ENCODE data around the gene ARHGEF33.

The ARHGEF33 gene

GRCh38 chr2:38966006-38966405 is 76.3 kb downstream of the ARHGEF33 start:
- DNase-seq = no peak

DNA sequence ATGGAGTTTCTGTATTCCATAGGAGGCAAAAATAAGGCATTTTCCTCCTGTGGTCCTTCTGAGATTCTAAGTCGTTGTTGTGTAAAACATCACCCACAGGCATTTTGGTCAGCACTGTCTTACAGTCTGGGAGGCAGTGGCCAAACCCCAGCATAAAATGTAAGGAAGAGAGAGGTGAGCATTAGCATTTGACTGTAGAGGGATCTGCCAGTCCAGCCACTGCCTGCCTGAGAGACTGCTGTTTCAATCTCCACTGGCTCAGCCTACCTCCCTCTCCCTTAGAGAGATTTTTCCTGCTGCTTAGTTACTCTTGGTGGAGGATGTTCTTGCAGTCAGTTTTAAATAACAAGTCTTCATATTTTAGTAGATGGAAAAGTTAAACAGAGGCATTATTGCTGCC is 77.0 kb downstream of the ARHGEF33 start:
- DNase-seq = no peak

- DNase-seq = no peak
Measured at GRCh38 chr2:38968021-38968420, 78.3 kb downstream of the ARHGEF33 start.

DNA sequence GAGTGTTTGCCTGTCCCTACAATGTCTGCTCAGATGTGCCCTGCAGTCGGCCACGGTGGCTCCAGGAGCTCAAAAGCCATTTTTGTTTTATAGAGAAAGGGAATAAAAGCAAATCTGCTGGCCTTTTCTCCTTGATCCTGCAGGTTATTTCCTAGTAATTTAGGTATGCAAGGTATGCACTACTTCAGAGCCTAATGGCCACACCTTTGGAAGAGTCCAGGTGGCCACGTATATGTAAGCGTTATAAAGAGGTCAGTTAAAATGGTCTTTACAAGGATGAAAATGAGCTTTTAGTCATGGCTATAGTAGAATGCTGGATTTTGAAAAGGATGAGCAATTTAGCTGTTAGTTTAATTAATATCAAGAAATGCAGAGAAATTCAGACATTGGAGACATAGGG is 81.7 kb downstream of the ARHGEF33 start:
- DNase-seq = no peak

GRCh38 chr2:38973266-38973665 is 83.6 kb downstream of the ARHGEF33 start:
- DNase-seq = no peak

- DNase-seq = no peak
Measured at GRCh38 chr2:38975042-38975441, 85.4 kb downstream of the ARHGEF33 start.

GRCh38 chr2:38977047-38977446 is 87.4 kb downstream of the ARHGEF33 start:
- no peak for DNase-seq

GRCh38 chr2:38978296-38978903 is 88.7 kb downstream of the ARHGEF33 start:
- DNase-seq = peak; percentile 7

GRCh38 chr2:38978908-38979307 is 89.2 kb downstream of the ARHGEF33 start:
- DNase-seq = no peak

GRCh38 chr2:38981003-38981669 is 91.5 kb downstream of the ARHGEF33 start:
- no peak for DNase-seq

DNA sequence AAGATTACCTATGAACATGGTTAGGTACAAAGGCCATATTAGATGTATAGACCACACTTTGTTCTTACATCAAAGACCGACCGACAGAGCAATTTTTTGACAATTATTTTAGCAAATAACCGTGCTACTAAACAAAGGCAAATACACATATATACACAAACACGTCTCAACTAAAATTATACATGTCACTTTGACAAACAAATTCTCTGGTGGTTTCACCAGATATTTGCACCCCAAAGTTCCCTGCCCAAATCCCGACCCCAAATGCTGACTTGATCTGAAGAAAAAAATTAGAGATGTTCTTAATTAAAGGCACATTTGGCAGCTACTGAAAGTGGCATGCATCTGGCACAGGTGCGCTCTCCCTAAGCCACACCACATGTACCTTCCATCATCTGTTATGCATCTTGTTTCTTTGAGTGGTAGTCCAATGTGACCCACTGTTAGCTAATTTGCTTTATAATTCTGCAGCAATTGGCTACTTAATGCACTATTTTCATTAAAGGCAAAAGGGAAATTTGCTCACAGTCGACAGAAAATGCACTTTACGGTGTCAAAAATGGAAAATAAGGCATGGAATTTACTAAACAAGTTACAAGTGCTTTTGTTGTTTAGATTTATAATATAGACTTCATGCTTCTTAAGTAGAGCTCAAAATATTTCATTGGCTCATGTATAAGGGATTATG is 92.1 kb downstream of the ARHGEF33 start:
- no peak for DNase-seq

DNA sequence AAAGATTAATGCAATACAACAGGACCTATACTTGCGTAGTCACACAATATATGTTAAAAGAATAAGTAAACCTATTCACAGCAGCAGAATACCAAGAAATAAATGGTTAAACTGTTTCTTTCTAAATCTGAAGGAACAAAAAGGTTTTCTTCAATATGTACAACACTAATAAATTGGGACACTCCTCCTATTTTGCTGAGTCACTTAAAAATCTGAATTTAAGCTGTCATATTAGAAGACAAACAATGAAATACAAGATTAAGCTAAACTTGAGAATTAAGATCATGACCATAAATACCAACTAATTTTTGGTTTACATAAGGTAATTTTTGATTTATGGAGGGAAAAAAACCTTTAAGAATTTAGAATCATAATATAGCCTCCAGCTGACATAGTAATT is 92.8 kb downstream of the ARHGEF33 start:
- DNase-seq = no peak

- no peak for DNase-seq
Measured at GRCh38 chr2:38988716-38989115, 99.0 kb downstream of the ARHGEF33 start.

- DNase-seq = no peak
Measured at GRCh38 chr2:38991899-38992298, 102.2 kb downstream of the ARHGEF33 start.

DNA sequence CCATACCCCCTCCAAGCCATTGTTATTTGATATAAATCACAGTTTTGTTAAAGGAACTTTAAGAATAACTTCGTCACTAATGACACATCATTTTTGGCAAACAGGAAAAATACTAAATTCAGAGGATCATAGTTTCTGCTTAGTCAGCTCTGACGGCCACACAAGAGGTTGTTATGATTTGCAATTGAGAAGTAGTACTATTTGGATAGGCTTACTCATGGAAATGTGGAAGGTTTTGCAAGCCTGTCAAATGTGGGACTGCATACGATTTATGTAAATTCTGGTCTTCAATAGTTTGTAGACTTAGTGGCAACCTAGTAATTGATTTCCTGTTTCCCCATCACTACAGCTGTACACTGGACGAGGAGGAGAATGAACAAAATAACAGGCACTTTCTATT is 108.1 kb downstream of the ARHGEF33 start:
- DNase-seq = no peak

DNA sequence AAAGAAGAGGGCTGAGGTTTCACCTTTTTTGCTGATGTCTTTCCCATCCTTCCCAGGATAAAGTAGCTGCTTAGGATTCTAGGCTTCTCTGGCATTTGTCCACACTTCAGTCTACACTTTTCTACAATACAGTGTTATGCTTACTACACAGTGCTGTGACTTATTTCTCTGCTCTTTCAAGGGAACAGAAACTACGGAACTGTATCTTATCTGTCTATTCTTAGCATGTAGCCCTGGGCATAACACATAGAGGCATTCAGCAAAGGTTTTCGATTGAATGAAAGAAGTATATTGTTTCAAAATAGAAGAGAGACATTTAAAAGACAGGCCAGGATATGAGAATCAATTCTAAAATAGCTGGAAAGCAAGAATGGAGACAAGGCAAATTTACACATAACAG is 110.9 kb downstream of the ARHGEF33 start:
- no peak for DNase-seq

DNA sequence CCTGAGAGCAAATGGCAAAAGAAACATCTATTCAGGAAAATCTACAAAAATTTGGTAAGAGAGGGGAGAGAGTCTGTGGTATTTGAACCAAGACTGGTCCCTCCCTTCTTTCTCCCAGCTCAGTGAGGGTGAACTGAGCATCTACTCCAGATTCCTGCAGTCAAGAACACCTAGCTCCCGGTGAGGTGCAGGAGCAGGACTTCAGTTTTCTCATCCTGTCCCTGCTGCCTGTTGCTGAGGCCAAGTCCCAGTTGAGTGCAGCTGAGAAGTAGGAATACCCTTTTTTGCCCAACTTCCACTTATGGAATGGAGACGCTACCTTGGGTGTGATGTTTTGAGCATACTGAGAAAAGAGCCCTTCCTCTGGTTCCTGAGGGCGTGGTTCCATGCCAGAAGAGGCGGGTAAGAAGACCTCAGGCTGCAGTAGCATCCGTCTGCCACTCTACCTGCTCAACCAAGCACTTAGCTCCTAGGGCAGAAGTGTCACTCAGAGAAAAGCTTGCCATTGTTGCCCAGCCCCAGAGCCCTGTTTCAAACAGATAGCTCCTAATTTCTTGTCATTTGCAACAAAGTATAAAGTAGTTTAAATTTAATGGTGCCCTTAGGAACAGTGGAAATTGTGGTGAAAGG is 118.3 kb downstream of the ARHGEF33 start:
- no peak for DNase-seq

GRCh38 chr2:39008665-39009064 is 119.0 kb downstream of the ARHGEF33 start:
- DNase-seq = no peak

GRCh38 chr2:39013871-39014270 is 124.2 kb downstream of the ARHGEF33 start:
- DNase-seq = no peak

- DNase-seq = no peak
Measured at GRCh38 chr2:39015424-39015823, 125.7 kb downstream of the ARHGEF33 start.

GRCh38 chr2:39017334-39017733 is 127.7 kb downstream of the ARHGEF33 start:
- DNase-seq = no peak

DNA sequence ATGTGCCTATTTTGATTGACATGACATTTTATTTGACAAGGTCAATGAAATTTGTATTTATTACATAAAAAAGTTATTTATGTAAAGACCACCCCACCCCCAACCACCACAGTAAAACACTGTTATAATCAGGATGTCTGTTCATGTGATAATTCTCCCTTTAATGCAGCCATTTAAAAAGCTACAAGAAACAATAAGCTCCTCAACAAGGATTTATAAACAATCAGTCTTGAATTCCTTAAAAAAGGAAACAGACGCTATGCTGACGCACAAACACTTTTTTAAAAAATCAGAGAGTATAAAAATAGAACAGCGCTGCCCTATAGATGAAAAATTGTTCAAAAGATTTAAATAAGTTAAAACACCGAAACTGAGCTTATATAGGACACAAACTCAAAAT is 129.0 kb downstream of the ARHGEF33 start:
- no peak for DNase-seq

DNA sequence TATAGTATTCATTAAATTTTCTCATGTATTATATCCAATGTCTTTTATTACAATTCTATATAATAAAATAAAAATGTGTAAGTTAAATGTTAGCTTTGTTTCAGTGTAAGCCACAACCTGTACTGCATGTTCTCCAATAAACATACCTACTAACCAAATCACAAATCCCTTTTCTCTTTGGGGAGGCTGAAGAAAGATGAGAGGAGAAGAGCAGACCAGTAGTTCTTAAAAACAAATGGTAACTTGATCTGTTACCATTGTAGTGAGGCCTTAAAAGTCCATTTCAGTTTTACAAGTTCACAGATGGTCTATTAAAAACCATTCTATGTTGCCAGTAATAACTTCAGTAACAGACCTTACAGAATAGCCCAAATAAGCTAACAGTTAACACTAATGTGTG is 130.7 kb downstream of the ARHGEF33 start:
- DNase-seq = no peak

DNA sequence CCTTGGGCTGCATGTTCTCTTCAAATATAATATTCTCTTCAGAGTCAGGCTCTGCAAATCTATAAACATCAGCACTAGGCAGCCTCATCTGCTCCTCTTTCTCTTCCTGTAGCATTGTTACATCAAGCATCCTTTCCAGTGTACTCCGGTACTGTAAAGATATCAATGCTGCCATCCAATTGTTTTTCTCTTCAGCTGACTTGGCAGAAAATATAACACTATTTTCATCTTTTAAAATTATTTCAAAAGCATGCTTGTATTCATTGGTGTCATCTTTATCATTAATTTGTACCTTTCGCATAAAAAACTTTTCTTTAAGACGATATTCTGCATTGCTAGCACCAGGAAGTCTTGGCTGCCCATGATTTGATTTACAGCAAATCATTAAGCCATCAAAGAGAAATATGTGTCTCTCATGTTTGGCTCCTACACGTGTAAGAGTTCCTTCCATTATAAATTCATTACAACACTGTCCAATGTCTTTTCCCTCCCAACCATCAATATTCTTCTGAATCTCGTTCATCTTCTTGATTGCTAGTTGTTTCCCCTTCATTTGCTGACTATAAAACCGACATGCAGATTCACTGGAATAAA is 133.1 kb downstream of the ARHGEF33 start:
- no peak for DNase-seq

Data from CD4-positive, alpha-beta T cell treated with Interleukin-4 for 4 hours (primary cell).